Stimulated activated CD4-positive, alpha-beta T cell treated with anti-CD3 and anti-CD28 coated beads, Interleukin-4, amount 100 ng/mL, for 48 hours (primary cell): ENCODE results near the gene KCNMB3.
"Not testable (repeated sequence)": the region's sequence is repeated elsewhere in the genome, so short reads cannot be mapped to it uniquely, and the experiment has no call there.

Experiments used
- DNase-seq, 2 donors: peaks; one replicate each; pipeline ENCODE4 v3.0.0-alpha.2; 2020; ENCODE audit warnings: low read depth in 2 of 2

KCNMB3 gene

DNA sequence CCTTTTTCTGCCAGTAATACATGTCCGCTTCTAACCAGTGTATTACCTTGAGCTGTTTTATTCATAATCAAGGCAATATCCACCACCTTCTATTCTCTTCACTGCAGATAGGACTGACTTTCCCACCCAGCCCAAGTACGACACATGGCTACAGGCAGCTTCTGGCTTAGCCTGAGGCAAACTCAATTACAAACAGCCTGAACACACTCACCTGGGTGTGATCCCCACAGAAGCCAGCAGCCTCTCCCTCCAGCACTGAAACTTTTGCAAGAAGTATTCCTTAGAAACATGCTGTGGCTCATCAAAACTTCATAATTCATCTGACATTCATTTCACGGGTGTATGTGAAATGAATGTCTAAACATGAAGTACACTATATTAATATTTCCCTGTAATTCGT is 13.5 kb upstream of the KCNMB3 start:
- no peak for DNase-seq

- DNase-seq, result no peak
Measured at GRCh38 chr3:179263134-179263533, 12.2 kb upstream of the KCNMB3 start.

- peak; percentile 52 to 54 for DNase-seq
Measured at GRCh38 chr3:179260949-179261765, 10.2 kb upstream of the KCNMB3 start.

DNA sequence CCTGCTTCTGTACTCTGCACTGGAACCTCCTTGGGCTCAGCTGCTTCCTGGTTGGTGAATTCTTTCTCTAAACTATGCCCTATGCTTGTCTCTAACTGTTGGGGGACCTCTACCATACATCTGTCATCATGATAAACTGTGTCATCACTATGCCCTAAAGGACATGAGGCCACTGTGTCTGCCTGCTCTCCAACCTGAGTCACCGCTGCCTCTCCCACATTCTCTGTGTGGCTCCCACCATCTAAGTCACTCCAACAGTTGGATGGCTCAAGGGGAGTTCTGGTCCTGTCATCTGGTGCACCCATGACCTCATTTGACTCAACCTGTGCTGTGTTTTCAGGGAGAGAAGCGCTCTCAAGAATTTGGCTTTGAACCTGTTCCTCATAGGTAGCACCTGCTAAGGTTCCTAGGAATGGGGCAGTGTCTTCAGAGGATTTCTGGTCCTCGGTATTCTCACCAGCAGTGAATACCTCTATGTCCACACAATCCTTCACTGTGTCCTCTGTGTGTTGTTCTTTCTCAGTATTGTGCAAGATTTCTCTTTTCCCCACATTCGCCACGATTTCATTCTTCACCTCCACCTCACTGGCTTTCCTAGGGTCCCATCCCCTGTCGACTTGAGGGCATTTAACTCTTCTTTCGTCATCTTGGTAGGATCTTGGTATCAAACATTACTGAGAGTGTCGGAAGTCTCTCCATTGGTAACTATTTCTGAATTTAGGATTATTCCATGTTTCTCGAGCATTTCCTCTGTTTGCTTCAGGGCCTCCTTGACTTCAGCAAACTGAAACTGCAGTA is 9.2 kb upstream of the KCNMB3 start:
- DNase-seq, result not testable (repeated sequence)

- DNase-seq, result no peak
Measured at GRCh38 chr3:179258820-179259219, 7.9 kb upstream of the KCNMB3 start.

GRCh38 chr3:179257742-179258141 is 6.8 kb upstream of the KCNMB3 start:
- not testable (repeated sequence) for DNase-seq

DNA sequence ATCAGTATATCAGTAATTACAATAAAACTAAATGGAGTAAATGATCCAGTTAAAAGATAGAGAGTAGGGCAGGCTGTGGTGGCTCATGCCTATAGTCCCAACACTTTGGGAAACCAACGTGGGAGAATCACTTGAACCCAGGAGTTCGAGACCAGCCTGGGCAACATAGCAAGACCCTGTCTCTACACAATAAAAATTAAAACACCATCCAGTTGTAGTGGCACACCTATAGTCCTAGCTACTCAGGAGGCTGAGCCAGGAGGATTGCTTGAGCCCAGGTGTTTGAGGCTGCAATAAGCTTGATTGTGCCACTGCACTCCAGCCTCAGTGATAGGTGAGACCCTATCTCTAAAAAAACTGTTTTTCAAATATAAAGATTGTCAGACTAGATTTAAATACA is 5.9 kb upstream of the KCNMB3 start:
- DNase-seq, result no peak

DNA sequence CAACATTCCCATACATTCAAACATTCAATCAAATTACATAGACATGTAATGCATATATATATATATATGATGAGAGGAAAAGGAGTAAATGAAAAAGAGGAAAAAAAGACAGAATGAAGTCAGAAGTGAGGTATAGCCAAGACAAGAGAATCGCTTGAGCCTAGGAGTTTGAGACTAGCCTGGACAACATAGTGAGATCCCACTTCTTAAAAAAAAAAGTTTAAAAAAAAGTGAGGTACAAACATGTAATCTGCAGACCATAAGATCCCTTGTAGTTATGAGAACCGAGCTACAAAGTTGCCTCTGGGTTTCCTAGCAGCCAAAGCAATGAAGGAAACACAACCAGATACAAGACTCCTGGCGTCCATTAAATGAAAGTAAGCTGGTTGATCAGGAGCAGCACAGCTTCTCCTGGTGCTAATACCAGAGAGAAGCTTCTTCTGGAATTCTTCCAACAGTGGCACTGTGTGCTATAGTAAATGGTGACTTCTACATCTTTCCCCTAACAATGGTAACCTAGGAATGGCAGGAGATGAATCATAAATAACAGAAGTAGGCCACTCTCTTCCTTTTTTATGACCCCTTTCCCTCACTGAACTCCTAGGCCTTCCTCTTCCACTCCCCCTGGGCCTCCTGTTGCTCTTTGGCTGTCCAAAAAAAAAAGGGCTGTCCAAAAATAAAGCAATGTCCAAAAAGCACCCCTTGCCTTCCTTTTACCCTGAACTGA is 3.5 kb downstream of the KCNMB3 start:
- DNase-seq, result no peak

GRCh38 chr3:179244878-179245277 is 6.0 kb downstream of the KCNMB3 start:
- no peak for DNase-seq

DNA sequence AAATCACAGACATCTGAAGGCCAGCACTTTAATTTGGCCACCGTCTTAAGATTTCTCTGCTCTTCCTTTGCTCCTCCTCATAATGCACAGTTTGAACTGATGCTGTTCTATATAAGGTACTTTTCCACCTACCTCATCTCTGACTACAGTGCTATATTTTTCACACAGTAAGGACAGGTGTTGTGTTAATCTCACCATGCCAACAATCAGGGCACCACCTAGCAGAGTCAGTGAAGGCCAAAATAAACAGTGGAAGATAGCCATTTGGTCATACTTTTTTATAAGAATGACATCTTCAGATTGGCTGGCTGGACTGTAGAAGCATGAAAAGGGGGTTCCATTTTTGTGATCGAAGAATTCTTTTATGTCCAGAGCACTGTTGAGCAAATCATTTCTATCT is 8.1 kb downstream of the KCNMB3 start:
- DNase-seq, result not testable (repeated sequence)

GRCh38 chr3:179240299-179240698 is 10.6 kb downstream of the KCNMB3 start:
- not testable (repeated sequence) for DNase-seq

DNA sequence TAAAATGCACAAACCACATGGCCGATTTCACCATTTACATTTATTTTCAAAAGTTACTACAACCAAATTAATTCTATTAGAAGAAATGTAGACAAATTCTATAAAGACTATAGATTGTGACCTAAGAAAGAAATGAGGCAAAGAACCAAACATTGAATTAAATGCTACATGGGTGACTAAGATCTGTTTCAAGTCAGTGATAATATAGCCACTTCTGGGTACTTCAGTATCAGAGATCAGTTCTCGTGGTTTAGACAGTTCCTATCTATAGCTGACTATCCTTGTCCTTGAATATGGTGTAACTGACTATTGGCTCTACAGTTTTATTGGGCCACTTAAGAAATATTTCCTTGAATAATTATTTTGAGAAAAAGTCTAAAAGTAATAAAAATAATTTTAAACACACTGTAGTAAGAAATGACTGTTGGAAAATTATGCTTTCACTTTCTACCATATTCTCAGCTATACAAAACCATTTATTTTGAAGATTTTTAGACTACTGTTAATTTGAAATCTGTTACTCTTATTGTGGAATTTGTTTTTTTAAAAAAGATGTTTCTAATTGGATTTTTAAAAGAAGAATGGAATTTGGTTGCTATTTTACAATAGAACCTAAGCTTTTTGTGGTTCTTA is 14.1 kb downstream of the KCNMB3 start:
- DNase-seq, result no peak

GRCh38 chr3:179234199-179234598 is 16.7 kb downstream of the KCNMB3 start:
- no peak for DNase-seq

GRCh38 chr3:179233043-179233442 is 17.9 kb downstream of the KCNMB3 start:
- no peak for DNase-seq

GRCh38 chr3:179229177-179229576 is 21.7 kb downstream of the KCNMB3 start:
- DNase-seq, result no peak

- DNase-seq, result no peak
Measured at GRCh38 chr3:179227349-179227748, 23.6 kb downstream of the KCNMB3 start.

- DNase-seq, result no peak
Measured at GRCh38 chr3:179224584-179224983, 26.3 kb downstream of the KCNMB3 start.

DNA sequence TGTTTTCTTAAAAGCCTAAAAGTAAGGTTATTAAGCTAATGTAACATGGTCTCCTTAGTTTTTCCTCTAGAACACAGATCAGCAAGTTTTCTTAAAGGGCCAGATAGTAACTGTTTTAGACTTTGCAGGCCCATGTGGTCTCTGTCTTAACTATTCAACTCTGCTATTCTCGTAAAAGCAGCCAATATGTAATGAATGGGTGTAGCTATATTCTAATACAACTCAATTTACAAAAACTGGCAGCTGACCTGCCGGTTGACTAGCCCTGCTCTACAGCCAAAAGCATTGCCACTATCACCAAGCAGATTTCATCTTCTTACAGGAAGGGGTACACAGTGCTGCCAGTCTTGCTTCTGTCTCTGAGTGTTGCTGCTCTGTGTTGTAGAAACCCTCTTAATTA is 27.4 kb downstream of the KCNMB3 start:
- DNase-seq, result no peak

- not testable (repeated sequence) for DNase-seq
Measured at GRCh38 chr3:179218213-179218612, 32.7 kb downstream of the KCNMB3 start.

DNA sequence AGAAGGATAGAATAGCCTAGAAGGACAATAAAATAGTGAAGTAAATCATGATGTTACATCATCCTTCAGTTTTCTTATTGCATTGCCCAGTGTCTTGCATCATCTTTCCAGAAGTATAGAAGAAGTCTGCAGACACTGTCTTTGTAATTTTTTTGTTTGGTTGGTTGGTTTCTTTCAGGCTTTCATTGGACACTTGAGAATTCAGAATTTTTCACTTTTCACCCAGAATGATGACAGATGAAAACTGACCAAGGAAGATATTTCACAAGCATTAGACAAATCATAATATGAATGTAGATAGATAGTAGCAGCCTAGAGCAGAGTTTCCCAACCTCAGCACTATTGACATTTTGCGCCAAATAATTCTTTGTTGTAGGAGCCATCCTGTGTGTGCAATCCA is 35.4 kb downstream of the KCNMB3 start:
- not testable (repeated sequence) for DNase-seq

DNA sequence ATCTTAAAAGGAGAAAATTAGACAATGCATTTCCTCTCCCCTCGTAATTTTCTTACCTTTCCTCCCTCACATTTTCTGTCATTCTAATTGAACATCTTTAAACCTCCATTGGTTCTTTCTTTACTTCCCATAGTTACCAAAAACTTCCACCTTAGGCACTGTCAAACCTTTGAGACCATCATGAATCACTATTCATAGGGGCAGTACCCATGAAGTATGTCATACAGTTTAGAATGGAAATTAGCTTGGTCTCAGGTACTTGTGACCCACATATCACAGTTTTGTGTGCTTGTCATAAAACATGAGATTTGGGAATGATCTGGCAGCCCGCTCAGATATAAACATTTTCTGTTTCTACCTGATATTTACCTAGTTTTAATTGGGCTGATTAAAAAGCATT is 50.1 kb downstream of the KCNMB3 start:
- DNase-seq, result no peak

DNA sequence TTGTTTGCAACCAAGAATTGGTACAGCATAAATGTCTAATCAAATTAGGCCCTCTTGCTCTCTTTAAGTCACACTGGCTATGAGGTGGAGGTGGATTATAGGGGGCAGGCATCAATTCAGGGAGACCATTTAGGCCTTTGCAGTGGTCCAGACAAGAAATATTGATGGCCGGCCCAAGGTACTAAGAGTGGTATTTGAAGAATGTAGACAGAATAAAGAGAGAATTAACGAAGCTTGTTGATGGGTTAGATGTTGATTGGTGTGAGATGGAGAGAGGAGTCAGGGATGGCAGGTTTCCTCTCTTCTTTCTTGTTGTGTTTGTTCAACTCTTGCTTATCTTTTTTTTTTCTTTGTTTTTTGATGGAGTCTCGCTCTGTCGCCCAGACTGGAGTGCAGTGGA is 54.2 kb downstream of the KCNMB3 start:
- no peak for DNase-seq
